Non-pigmented ciliary epithelial cell (primary cell): Measurements from ENCODE around the gene BMP3.
A peak's percentile ranks its signal among the peaks of the same experiment; 100 is the strongest.
"Not testable (repeated sequence)": the region's sequence is repeated elsewhere in the genome, so short reads cannot be mapped to it uniquely, and the experiment has no call there.

ENCODE experiments used
- DNase-seq: peaks from one replicate; pipeline ENCODE4 v3.0.0-alpha.2; 2010; ENCODE audit warnings: low read depth

BMP3 gene

GRCh38 chr4:81030061-81030980 is at the start of gene BMP3:
Gene BMP3, plus strand, starts transcription at chr4:81030708. Its CDS starts 577 bp downstream, at chr4:81031285.
- no peak for DNase-seq

GRCh38 chr4:80986011-80986410 is 44.5 kb upstream of the BMP3 start:
- no peak for DNase-seq

- DNase-seq, result peak; percentile 45
These were observed 40.5 kb upstream of the BMP3 start for GRCh38 chr4:80989921-80990544.

- DNase-seq, result no peak
These were observed 39.7 kb upstream of the BMP3 start for GRCh38 chr4:80990851-80991250.

- DNase-seq, result no peak
These were observed 30.6 kb upstream of the BMP3 start for GRCh38 chr4:80999943-81000342.

- DNase-seq, result no peak
These were observed 26.9 kb upstream of the BMP3 start for GRCh38 chr4:81003597-81004111.

GRCh38 chr4:81007417-81007816 is 23.1 kb upstream of the BMP3 start:
- no peak for DNase-seq

- DNase-seq, result not testable (repeated sequence)
These were observed 13.9 kb upstream of the BMP3 start for GRCh38 chr4:81016566-81016965.

- DNase-seq, result no peak
These were observed 11.5 kb upstream of the BMP3 start for GRCh38 chr4:81019006-81019405.

- no peak for DNase-seq
These were observed 9.2 kb upstream of the BMP3 start for GRCh38 chr4:81021142-81021944.

GRCh38 chr4:81021981-81022380 is 8.5 kb upstream of the BMP3 start:
- DNase-seq, result no peak

GRCh38 chr4:81023484-81023883 is 7.0 kb upstream of the BMP3 start:
- DNase-seq, result no peak

GRCh38 chr4:81030981-81031791 is 678 bp downstream of the BMP3 start:
- no peak for DNase-seq

- DNase-seq, result no peak
These were observed 1.5 kb downstream of the BMP3 start for GRCh38 chr4:81031796-81032551.

- no peak for DNase-seq
These were observed 2.5 kb downstream of the BMP3 start for GRCh38 chr4:81032771-81033684.

- no peak for DNase-seq
These were observed 8.3 kb downstream of the BMP3 start for GRCh38 chr4:81038636-81039350.

- no peak for DNase-seq
These were observed 9.0 kb downstream of the BMP3 start for GRCh38 chr4:81039351-81039972.

GRCh38 chr4:81040012-81040659 is 9.6 kb downstream of the BMP3 start:
- DNase-seq, result no peak
